ENCODE measurements around the gene ARHGEF35.
"Not testable (repeated sequence)": the region's sequence is repeated elsewhere in the genome, so short reads cannot be mapped to it uniquely, and the experiment has no call there.

ARHGEF35 gene

DNA sequence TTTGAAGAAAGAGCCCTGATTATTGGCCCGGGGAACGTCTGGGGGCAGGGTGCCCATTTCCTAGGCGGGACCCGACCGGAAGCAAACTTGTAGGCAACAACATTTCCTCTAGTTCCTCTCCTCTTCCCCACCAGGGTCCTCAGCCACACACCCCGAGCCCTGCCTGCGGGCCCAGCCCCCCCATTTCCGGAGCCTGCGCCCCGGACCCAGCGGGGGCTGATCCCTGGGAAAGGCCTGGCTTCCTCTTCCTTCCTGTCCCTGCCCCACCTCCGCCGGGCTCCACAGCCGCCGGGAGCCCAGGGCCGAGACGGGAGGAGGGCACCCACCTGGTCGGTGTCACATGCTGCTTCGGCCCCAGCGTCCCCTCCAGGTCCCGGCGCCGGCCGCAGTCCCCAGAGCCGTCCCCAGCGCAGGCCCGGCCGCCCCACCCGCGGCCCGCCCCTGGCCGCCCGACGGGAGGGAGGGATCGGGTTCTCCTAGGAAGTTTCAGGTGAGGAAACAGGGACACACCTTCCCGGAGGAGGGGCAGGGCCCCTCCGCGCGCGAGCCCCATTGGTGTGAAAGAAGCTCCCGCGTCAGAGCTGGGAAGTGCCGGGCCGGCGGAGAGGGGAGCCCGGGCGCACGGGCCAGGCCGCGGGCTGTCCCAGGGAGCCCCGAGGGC, at the start of gene ARHGEF35:
TSS of gene ARHGEF35 (minus strand) at position 622 of the 661 bp plus-strand sequence. CDS start 7,450 bp downstream, outside the sequence.
- not testable (repeated sequence) for FAIRE-seq

DNA sequence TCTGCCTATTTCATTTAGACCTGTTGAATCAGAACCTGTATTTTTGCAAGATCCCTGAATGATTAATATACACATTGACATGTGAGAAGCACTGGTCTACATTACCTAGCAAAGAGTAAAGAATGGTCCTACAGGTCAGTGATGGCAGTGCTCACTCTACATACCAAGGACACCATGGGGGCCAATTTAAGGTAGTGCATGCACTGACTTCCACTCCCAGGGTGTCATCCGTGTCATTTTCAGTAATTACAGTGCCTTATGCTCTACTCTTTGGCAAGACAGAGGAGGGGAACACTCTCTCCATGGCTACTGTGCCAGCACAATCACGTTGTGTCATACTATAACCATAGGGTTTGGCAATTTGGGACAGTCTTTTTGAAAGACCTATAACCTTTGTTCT, 49.7 kb upstream of the ARHGEF35 start:
- FAIRE-seq = not testable (repeated sequence)

- FAIRE-seq = not testable (repeated sequence)
These were observed 43.7 kb upstream of the ARHGEF35 start, which contains the start of gene OR2A42 for GRCh38 chr7:144239365-144239764. Gene OR2A42 (minus strand): TSS chr7:144239605. CDS start chr7:144232843, 6,762 bp downstream.

DNA sequence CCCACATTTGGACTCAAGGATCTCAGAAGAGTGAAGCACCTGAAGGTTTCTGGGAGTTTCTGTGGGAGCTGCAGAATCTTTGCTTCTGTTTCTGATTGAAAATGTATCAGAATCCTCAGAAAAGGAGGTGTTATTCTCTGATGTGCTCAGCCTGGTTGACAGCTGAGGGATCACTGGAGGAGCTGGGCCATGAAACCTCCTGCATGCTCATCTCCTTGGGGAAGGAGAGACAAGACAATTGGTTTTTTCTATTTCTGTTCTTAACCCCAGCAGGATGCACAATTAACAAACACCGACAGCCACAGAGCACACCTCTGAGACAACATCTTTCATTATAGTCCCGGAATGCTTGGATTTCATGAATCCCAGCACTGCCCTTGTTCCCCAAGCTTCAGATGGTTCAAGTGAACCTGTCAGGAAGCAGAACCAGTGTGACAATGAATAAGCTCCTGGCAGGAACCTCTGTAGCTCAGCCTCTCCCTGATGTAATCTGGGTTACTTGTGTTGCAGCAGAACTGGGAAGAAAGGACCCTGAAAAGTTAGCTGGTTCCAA, 43.0 kb upstream of the ARHGEF35 start:
- FAIRE-seq = not testable (repeated sequence)

- FAIRE-seq = not testable (repeated sequence)
These were observed 37.4 kb upstream of the ARHGEF35 start for GRCh38 chr7:144233039-144233438.

GRCh38 chr7:144231027-144231426, 35.4 kb upstream of the ARHGEF35 start:
- not testable (repeated sequence) for FAIRE-seq

- not testable (repeated sequence) for FAIRE-seq
These were observed 33.2 kb upstream of the ARHGEF35 start for GRCh38 chr7:144228810-144229209.

DNA sequence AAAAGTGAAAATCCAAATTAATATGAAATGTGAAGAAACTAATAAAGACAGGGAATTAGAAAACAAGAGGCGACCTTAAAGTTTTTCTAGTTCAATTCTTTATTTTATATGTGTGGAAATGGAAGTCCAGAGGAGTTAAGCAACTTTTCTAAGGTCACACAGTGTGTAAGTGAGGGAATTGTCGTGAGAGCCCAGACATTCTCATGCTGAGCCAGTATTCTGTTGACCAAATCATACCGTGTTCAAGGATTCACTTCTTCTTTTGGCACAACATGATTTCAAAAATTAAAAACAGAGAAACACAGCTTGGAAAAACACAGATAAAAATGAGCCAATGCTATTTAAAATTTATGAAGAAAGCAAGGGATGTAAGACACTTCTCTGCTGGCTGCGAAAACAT, 31.2 kb upstream of the ARHGEF35 start:
- FAIRE-seq = not testable (repeated sequence)

GRCh38 chr7:144223675-144224074, 28.0 kb upstream of the ARHGEF35 start:
- not testable (repeated sequence) for FAIRE-seq

DNA sequence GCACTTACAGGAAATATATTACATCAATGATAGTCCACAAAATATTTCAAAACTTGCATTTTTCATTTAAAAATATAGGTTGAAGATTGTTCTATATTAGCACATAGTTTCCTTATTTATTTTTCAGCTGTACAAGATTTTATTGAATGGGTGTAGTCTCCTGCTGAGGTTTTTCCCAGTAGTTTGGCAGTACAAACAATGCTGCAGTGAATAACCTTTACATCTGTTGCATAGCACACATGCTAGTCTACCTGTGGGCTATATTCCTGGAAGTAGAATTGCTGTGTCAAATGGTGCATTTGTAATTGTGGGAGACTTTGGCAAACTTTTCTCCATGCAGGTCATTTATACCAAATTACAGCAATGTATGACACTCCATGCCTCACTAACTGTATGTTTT, 24.9 kb upstream of the ARHGEF35 start:
- FAIRE-seq = peak; percentile 86

- FAIRE-seq = not testable (repeated sequence)
These were observed 23.5 kb upstream of the ARHGEF35 start for GRCh38 chr7:144219149-144219548.

DNA sequence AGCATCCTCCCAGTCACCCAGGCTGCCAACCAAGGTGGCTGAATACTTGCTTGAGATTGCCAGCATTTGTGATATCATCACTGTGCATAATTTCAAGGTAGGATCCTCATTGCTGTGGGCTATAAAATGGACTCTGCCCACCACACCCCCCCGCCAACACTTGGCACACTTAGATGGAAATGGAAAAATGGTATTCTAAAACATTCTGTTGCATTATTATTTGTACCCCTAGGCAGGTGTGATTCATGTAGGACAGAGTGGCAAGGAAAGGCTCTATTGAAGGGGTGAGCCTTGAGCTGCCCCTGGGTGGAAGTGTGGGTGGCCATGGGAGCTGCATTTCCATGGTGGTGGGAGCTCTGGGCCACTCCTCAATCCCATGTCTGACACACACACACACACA, 22.9 kb upstream of the ARHGEF35 start:
- FAIRE-seq = not testable (repeated sequence)

DNA sequence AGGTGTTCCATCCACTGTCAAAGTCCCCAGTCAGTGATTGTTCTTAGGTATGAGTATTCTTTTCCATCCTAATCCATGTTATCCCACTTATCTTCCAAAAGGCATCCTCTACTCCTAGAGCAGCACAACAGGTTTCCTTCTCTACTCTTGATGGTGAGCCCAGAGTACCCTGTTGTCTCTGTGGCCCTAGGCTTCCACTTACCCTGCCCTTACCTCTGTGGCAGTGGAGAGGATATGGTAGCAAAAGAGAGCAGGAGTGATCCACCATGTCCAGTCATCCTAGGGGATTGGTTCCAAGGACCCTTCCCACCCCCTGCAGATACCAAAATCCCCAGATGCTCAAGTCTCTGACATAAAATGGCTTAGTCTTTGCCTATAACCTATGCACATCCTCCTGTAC, 21.6 kb upstream of the ARHGEF35 start:
- FAIRE-seq = not testable (repeated sequence)

DNA sequence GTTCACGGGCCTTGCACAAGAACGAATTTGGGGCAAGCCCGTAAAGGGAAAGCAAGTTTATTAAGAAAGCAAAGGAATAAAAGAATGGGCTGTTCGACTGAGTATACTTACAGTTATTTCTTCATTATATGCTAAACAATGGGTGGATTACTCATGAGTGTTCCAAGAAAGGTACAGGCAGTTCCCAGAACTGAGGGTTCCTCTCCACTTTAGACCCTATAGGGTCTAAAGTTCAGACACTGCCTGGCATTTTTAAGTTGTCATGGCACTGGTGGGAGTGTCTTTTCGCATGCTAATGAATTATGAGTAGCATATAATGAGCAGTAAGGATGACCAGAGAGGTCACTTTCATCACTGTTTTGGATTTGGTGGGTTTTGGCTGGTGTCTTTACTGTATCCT, 9.7 kb upstream of the ARHGEF35 start:
- not testable (repeated sequence) for FAIRE-seq

DNA sequence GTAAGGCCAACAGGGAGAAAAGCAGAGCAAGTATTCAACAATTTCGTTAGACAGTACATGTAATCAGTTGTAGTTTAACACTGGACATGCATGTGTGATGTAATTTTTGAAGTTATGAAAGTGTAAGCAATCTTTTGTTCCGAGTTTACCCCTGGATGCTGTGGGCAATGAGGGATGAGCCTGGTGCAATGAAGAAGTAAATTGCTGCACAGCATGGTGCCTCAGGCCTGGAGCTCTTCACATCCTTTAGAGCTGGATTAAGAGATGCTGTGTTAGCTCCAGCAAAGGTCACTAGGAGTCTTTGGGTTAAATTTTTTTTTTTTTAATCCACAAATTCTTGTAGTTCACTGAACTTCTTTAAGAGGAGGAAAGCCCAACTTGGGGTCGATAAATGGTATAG, 7.5 kb upstream of the ARHGEF35 start:
- not testable (repeated sequence) for FAIRE-seq

GRCh38 chr7:144201978-144202377, 6.3 kb upstream of the ARHGEF35 start:
- not testable (repeated sequence) for FAIRE-seq

- FAIRE-seq = not testable (repeated sequence)
These were observed 3.3 kb upstream of the ARHGEF35 start for GRCh38 chr7:144198934-144199333.

DNA sequence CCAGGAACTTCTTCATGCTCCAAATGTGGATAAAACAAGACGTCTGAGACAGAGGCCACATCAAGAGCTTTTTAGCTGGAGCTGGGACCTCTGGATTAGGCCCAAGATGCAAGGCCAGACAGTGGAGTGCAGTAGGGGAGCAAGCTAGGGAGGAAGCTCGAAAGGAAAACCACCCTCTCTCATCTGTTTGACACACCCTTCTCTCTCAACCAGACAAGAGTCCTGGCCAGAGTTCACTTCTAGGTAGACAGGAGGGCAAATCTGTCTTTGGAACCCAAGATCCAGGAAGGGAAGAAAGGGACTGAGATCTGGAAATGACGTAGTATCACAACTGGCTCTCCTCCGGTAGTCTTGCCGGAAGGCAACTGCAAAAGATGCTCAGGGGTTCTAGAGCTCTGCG, 1.2 kb downstream of the ARHGEF35 start:
- not testable (repeated sequence) for FAIRE-seq

GRCh38 chr7:144193782-144194181, 1.9 kb downstream of the ARHGEF35 start:
- FAIRE-seq = not testable (repeated sequence)

GRCh38 chr7:144188578-144189171, 7.0 kb downstream of the ARHGEF35 start:
- not testable (repeated sequence) for FAIRE-seq

DNA sequence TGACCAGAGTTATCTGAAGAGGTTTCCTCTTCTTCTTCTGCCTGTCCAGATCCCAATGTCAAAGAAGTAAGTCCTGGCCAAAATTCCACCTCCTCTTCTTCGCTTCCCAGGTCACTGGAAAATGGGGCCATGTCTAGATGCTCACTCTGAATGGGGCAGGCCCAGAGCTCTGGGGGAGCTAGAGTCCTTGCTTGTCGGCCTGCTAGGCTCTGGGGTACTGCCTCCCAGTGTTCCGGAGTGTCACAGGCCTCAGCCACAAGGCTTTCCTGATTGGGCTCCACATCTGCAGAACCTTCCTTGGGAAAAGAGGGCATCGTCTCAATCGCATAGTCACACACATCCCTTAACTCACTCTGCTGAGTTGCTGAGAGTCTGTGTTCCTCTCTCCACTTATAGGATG, 7.8 kb downstream of the ARHGEF35 start:
- not testable (repeated sequence) for FAIRE-seq

DNA sequence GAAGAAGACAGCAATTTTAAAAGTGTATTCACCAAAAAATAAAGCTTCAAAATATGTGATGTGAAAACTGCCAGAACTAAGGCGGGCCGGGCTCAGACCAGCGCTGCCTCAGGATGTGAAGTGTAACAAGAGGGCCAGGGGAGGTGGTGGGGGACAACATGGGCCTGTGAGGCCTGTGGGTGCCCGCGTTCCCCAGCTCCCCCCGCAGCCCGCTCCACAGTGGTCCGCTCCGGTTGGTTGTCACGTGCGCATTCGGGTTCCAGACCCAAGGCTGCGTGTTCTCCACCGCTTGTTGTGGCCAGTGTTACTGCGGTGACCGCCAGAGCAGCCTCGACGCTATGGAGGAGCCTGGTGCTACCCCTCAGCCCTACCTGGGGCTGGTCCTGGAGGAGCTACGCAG, 12.5 kb downstream of the ARHGEF35 start, which contains the start of gene CTAGE4:
TSS of gene CTAGE4 (plus strand) at position 301 of the 400 bp plus-strand sequence. CDS start at position 339, 38 bp downstream.
- FAIRE-seq = not testable (repeated sequence)

DNA sequence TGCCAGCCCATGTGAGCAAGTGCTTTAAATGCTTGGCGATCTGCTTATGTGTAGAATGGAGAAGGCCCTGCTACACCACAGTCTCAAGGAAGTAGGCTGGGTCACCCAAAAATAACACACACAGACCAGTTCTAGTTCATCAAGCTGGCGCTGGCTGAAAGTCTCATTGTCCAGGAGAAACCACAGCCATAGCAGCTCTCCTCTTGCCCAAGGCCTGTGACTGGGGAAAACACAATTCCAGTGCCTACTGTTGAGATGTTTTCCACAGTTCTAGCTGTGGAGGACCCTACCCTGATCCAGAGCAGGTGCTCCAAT, 16.5 kb downstream of the ARHGEF35 start:
- not testable (repeated sequence) for FAIRE-seq
